Measurements from ENCODE around the gene SLC4A3. TPM values are rescaled to one million over a fixed set of nuclear protein-coding genes. Genes with fewer than 3 reads are reported as not detected.

Gene SLC4A3
- total and polyA plus RNA-seq, 2 of the 13 experiments (the other 11 are each of a cell fraction or from before 2014, with no cell fraction given) = 0.18 to 0.95 TPM

GRCh38 chr2:219598308-219599078, 28.9 kb upstream of the SLC4A3 start:
- ChIA-PET POLR2A (interaction anchor here (0.7 to 7.6 kb wide), 12 partner anchors 10 to 210 kb away, joined by 3 to 150 read pairs (median 22); partner anchors contain the start of genes CHPF, DNPEP, GMPPA and INHA), CTCF (ENCODE audit: low intra/inter-chr PET ratio, low total read pairs) (interaction anchor here (1.3 to 2.3 kb wide), 2 partner anchors 44 to 57 kb away, joined by 7 to 12 read pairs; no protein-coding TSS in a partner anchor)
- TSS peak; percentile 84 for BruUV-seq (replicated peaks)
- in situ Hi-C loops (cut with HindIII; ENCODE audit: extremely low pct_ligation_motif_present, low pct_unique_long_range_greater_than_20kb) (loop anchor here (5.0 kb wide), 1 partner anchor 36 kb away; no protein-coding TSS in a partner anchor), intact Hi-C loops (cut with micrococcal nuclease; ENCODE audit: unreplicated experiment) (loop anchor here (5.0 kb wide), 3 partner anchors 36 to 211 kb away; partner anchors contain the start of genes DNPEP and GMPPA)
- DNase-seq (ENCODE audit: low spot score) (no peak), ATAC-seq (no peak), FAIRE-seq (no peak)
- Histone ChIP-seq H3K79me2 (ENCODE audit: insufficient read depth, low read length) (peaks cover 6% of the 10 kb centered on the region), H3K27me3 (ENCODE audit: control insufficient read depth in 1 of 2, insufficient read depth in 2 of 2, low read length in 2 of 2) (no peaks in the 10 kb centered on the region; a peak in 1 of 5 replicates), H4K20me1 (ENCODE audit: insufficient read depth, low read length) (no peaks in the 10 kb centered on the region), H2AFZ (ENCODE audit: low read length) (peak overlapping the region; percentile 68), H3K36me3 (replicated peaks in 1 of 2; ENCODE audit: control insufficient read depth in 1 of 2, insufficient read depth in 2 of 2, low read length in 2 of 2) (peaks cover 9 to 15% of the 10 kb centered on the region in 2 experiments; a peak in 4 of 5 replicates), H3K9me3 (ENCODE audit: low read length) (no peaks in the 10 kb centered on the region), H3K4me2 (ENCODE audit: low read depth, low read length) (peak overlapping the region; percentile 98), H3K9ac (ENCODE audit: insufficient read depth, low read depth, low read length) (peak overlapping the region; percentile 95), H3K4me3 (replicated peaks in 1 of 3; ENCODE audit: insufficient read depth in 1 of 3, low read depth in 2 of 3, low read length in 3 of 3) (peak overlapping the region; percentile 72 to 91 (median 74)), H3K4me1 (ENCODE audit: insufficient read depth, low read length) (peaks cover 45% of the 10 kb centered on the region), H3K27ac (ENCODE audit: extremely low read length, insufficient read depth, low read length) (peak overlapping the region; percentile 95)
- WGBS (ENCODE audit: low lambda C conversion rate) = 18% methylated on average over 9 of the region's 9 CpGs
- 0 out of 2 replicates have a peak, but pooled peaks have one; percentile 2 for TF ChIP-seq TGIF2 (CRISPR knock-in tag; IDR thresholded peaks at IDR 0.05)
- TF ChIP-seq POGK (CRISPR knock-in tag; conservative IDR thresholded peaks at IDR 0.05) = 0 out of 2 replicates have a peak, but pooled peaks have one; percentile 66
- no peak for TF ChIP-seq ZNF549 (CRISPR knock-in tag; IDR thresholded peaks at IDR 0.05)
- TF ChIP-seq JUN (CRISPR knock-in tag; IDR thresholded peaks at IDR 0.05) = peak; percentile 11; the same call in 1 of the 2 replicates
- peak; percentile 92; the same call in 1 of the 2 replicates for TF ChIP-seq POLR2AphosphoS5 (IDR thresholded peaks at IDR 0.05; ENCODE audit: low read depth, low read length)
- TF ChIP-seq U2AF1 (optimal IDR thresholded peaks at IDR 0.05; ENCODE audit: low read depth, low read length) = peak; percentile 60
- TF ChIP-seq CHD4 (IDR thresholded peaks at IDR 0.05; ENCODE audit: borderline replicate concordance, low read length) = peak; percentile 58; the same call in 1 of the 2 replicates
- no peak for TF ChIP-seq DMAP1 (CRISPR knock-in tag; IDR thresholded peaks at IDR 0.05)
- TF ChIP-seq TSC22D2 (CRISPR knock-in tag; IDR thresholded peaks at IDR 0.05; ENCODE audit: borderline replicate concordance) = 0 out of 2 replicates have a peak, but pooled peaks have one; percentile 8
- TF ChIP-seq NCOR1 (IDR thresholded peaks at IDR 0.05; ENCODE audit: borderline replicate concordance, low read length) = peak; percentile 63
- TF ChIP-seq DR1 (CRISPR knock-in tag; IDR thresholded peaks at IDR 0.05) = 0 out of 2 replicates have a peak, but pooled peaks have one; percentile 16
- TF ChIP-seq KLF11 (CRISPR knock-in tag; IDR thresholded peaks at IDR 0.05) = 0 out of 2 replicates have a peak, but pooled peaks have one; percentile 12
- peak; percentile 22; the same call in 1 of the 2 replicates for TF ChIP-seq MZF1 (CRISPR knock-in tag; IDR thresholded peaks at IDR 0.05; ENCODE audit: borderline replicate concordance)
- peak; percentile 7; the same call in 1 of the 2 replicates for TF ChIP-seq ZNF747 (CRISPR knock-in tag; IDR thresholded peaks at IDR 0.05; ENCODE audit: borderline replicate concordance)
- 0 out of 2 replicates have a peak, but pooled peaks have one; percentile 78 for TF ChIP-seq ZNF678 (CRISPR knock-in tag; IDR thresholded peaks at IDR 0.05)
- TF ChIP-seq ZNF256 (CRISPR knock-in tag; conservative IDR thresholded peaks at IDR 0.05) = 0 out of 2 replicates have a peak, but pooled peaks have one; percentile 8
- TF ChIP-seq GTF3A (CRISPR knock-in tag; conservative IDR thresholded peaks at IDR 0.05) = 0 out of 2 replicates have a peak, but pooled peaks have one; percentile 34
- TF ChIP-seq ZNF556 (CRISPR knock-in tag; IDR thresholded peaks at IDR 0.05; ENCODE audit: borderline replicate concordance) = peak; percentile 77; the same call in 1 of the 2 replicates
- TF ChIP-seq GATA4 (IDR thresholded peaks at IDR 0.05; ENCODE audit: borderline replicate concordance, low read depth) = peak; percentile 21; the same call in 1 of the 2 replicates
- TF ChIP-seq POLR2AphosphoS2 (IDR thresholded peaks at IDR 0.05; ENCODE audit: low read depth, low read length) = no peak
- TF ChIP-seq ZNF333 (CRISPR knock-in tag; IDR thresholded peaks at IDR 0.05; ENCODE audit: borderline replicate concordance) = no peak
- 0 out of 2 replicates have a peak, but pooled peaks have one; percentile 3 for TF ChIP-seq BRF2 (CRISPR knock-in tag; IDR thresholded peaks at IDR 0.05)
